NCI-H1930 (cell line): ENCODE results near the gene FSIP1.

Experiments
- DNase-seq, 2 experiments: peaks; one replicate each; lab custom pipeline; 2025; lab: John Stamatoyannopoulos, UW

FSIP1 gene

GRCh38 chr15:39582286-39582976, 200.2 kb downstream of the FSIP1 start:
- DNase-seq = no peak

GRCh38 chr15:39581793-39582285, 200.8 kb downstream of the FSIP1 start:
- no peak for DNase-seq

GRCh38 chr15:39581242-39581792, 201.3 kb downstream of the FSIP1 start:
- DNase-seq = no peak

GRCh38 chr15:39580485-39581241, 202.0 kb downstream of the FSIP1 start, which contains the start of gene THBS1:
THBS1 (plus strand) TSS chr15:39581079; CDS start chr15:39581858, 779 bp downstream.
- no peak for DNase-seq

- DNase-seq = peak; percentile 26 to 65
Measured at GRCh38 chr15:39580117-39580484, 202.5 kb downstream of the FSIP1 start.

- no peak for DNase-seq
Measured at GRCh38 chr15:39579487-39580116, 203.0 kb downstream of the FSIP1 start.

- no peak for DNase-seq
Measured at GRCh38 chr15:39578851-39579486, 203.7 kb downstream of the FSIP1 start.

- DNase-seq = no peak
Measured at GRCh38 chr15:39575180-39575579, 207.5 kb downstream of the FSIP1 start.

- DNase-seq = no peak
Measured at GRCh38 chr15:39574427-39574826, 208.2 kb downstream of the FSIP1 start.

- DNase-seq = no peak
Measured at GRCh38 chr15:39573844-39574243, 208.8 kb downstream of the FSIP1 start.

- DNase-seq = no peak
Measured at GRCh38 chr15:39573287-39573686, 209.4 kb downstream of the FSIP1 start.

- no peak for DNase-seq
Measured at GRCh38 chr15:39565851-39566250, 216.8 kb downstream of the FSIP1 start.

- DNase-seq = no peak
Measured at GRCh38 chr15:39564972-39565665, 217.5 kb downstream of the FSIP1 start.

GRCh38 chr15:39558421-39558820, 224.2 kb downstream of the FSIP1 start:
- no peak for DNase-seq

- DNase-seq = no peak
Measured at GRCh38 chr15:39556461-39556860, 226.2 kb downstream of the FSIP1 start.

- DNase-seq = no peak
Measured at GRCh38 chr15:39555885-39556284, 226.8 kb downstream of the FSIP1 start.

GRCh38 chr15:39554746-39555387, 227.8 kb downstream of the FSIP1 start:
- no peak for DNase-seq

GRCh38 chr15:39553947-39554693, 228.5 kb downstream of the FSIP1 start:
- DNase-seq = no peak

GRCh38 chr15:39552556-39552955, 230.1 kb downstream of the FSIP1 start:
- no peak for DNase-seq

GRCh38 chr15:39551476-39551875, 231.2 kb downstream of the FSIP1 start:
- no peak for DNase-seq
